IMR-90 (cell line): ENCODE data around the gene MILR1. TPM values are rescaled to one million over a fixed set of nuclear protein-coding genes. Genes with fewer than 3 reads are reported as not detected.

Experiments used
- ATAC-seq: fragments of 200-7000 bp; cut with Tn5 transposase; 2 replicates; pipeline ENCODE4 v1.9.1; 2020; ENCODE audit warnings: low read depth, mild to moderate bottlenecking, moderate library complexity
- BruUV-seq: library from RNA; stranded (reverse); fragments of 400-500 nt; replicated peaks from 2 replicates; lab custom pipeline; 2021; lab: Mats Ljungman, UMichigan
- CTCF ChIA-PET: fragments of 300-600 bp; formaldehyde crosslinking; extraction: SDS; loops from one replicate; lab custom pipeline; 2021; ENCODE audit warnings: antibody characterized with exemption; lab: Yijun Ruan, JAX
- POLR2A ChIA-PET: fragments of 300-600 bp; sonication (Branson Sonifier 250); formaldehyde crosslinking; loops from one replicate; lab custom pipeline; 2022; ENCODE audit warnings: antibody characterized with exemption; ENCODE audit not compliant: unreplicated experiment; lab: Charles Lee
- DNase-seq: peaks from one replicate; pipeline ENCODE4 v3.0.0; 2013
- H2AFZ ChIP-seq: replicated peaks from 2 replicates; pipeline ENCODE3; 2013; ENCODE audit warnings: low read length, mild to moderate bottlenecking; ENCODE audit not compliant: poor library complexity
- H2AK5ac ChIP-seq: 2 replicates; pipeline ENCODE4 v1.6.1; 2013; ENCODE audit warnings: low read depth, low read length, inconsistent platforms
- H2AK9ac ChIP-seq: replicated peaks from 2 replicates; pipeline ENCODE3; 2013; ENCODE audit warnings: mild to moderate bottlenecking, low read depth, low read length, moderate library complexity; ENCODE audit not compliant: poor library complexity
- H2BK120ac ChIP-seq: 2 replicates; pipeline ENCODE4 v1.6.1; 2013; ENCODE audit warnings: low read depth, low read length, inconsistent platforms
- H2BK15ac ChIP-seq: 3 replicates; pipeline ENCODE4 v1.6.1; 2013; ENCODE audit warnings: low read depth, low read length, inconsistent platforms
- H2BK20ac ChIP-seq: 2 replicates; pipeline ENCODE4 v1.6.1; 2013; ENCODE audit warnings: low read depth, mild to moderate bottlenecking, inconsistent platforms, low read length, moderate library complexity
- H2BK5ac ChIP-seq: 2 replicates; pipeline ENCODE4 v1.6.1; 2013; ENCODE audit warnings: mild to moderate bottlenecking, low read depth, low read length, inconsistent platforms; ENCODE audit not compliant: poor library complexity, severe bottlenecking
- H3K14ac ChIP-seq: replicated peaks from 2 replicates; pipeline ENCODE4 v1.6.1; 2013; ENCODE audit warnings: low read depth, low read length, inconsistent platforms
- H3K18ac ChIP-seq: 2 replicates; pipeline ENCODE4 v1.6.1; 2013; ENCODE audit warnings: low read depth, low read length, control low read depth
- H3K23ac ChIP-seq: 2 replicates; pipeline ENCODE4 v1.6.1; 2013; ENCODE audit warnings: low read depth, low read length, inconsistent platforms
- H3K27ac ChIP-seq: 2 replicates; pipeline ENCODE4 v1.5.1; 2013; ENCODE audit warnings: mild to moderate bottlenecking, control low read depth, low read length; ENCODE audit not compliant: insufficient read depth
- H3K27me3 ChIP-seq: 2 replicates; pipeline ENCODE4 v1.6.1; 2013; ENCODE audit warnings: low read length; ENCODE audit not compliant: control insufficient read depth, insufficient read depth
- H3K36me3 ChIP-seq: 2 replicates; pipeline ENCODE4 v1.6.1; 2013; ENCODE audit warnings: low read length, mixed read lengths; ENCODE audit not compliant: control insufficient read depth, insufficient read depth
- H3K4ac ChIP-seq: 2 replicates; pipeline ENCODE4 v1.6.1; 2013; ENCODE audit warnings: low read depth, low read length, inconsistent platforms
- H3K4me1 ChIP-seq: 2 replicates; pipeline ENCODE4 v1.6.1; 2013; ENCODE audit warnings: low read length, mixed read lengths; ENCODE audit not compliant: control insufficient read depth, insufficient read depth
- H3K4me2 ChIP-seq: 2 replicates; pipeline ENCODE4 v1.6.1; 2013; ENCODE audit warnings: low read depth, mild to moderate bottlenecking, control low read depth, low read length, moderate library complexity
- H3K4me3 ChIP-seq: 2 replicates; pipeline ENCODE4 v1.5.1; 2013; ENCODE audit warnings: low read depth, mild to moderate bottlenecking, control low read depth, low read length, moderate library complexity; ENCODE audit not compliant: insufficient read depth
- H3K56ac ChIP-seq: 2 replicates; pipeline ENCODE4 v1.6.1; 2013; ENCODE audit warnings: low read length, inconsistent platforms; ENCODE audit not compliant: insufficient read depth; ENCODE audit errors: extremely low read depth
- H3K79me1 ChIP-seq, 2 experiments: 2 replicates each; pipeline ENCODE4 v1.6.1; 2013; ENCODE audit warnings: low read length in 2 of 2, inconsistent platforms in 1 of 2, low read depth in 1 of 2
- H3K9ac ChIP-seq: 2 replicates; pipeline ENCODE4 v1.6.1; 2013; ENCODE audit warnings: low read depth, low read length, control low read depth
- H3K9me1 ChIP-seq: 2 replicates; pipeline ENCODE4 v1.6.1; 2013; ENCODE audit warnings: low read length, inconsistent platforms; ENCODE audit not compliant: insufficient read depth
- H3K9me3 ChIP-seq: 2 replicates; pipeline ENCODE4 v1.6.1; 2013; ENCODE audit warnings: low read length; ENCODE audit not compliant: control insufficient read depth, insufficient read depth
- H4K20me1 ChIP-seq: 2 replicates; pipeline ENCODE4 v1.6.1; 2013; ENCODE audit warnings: low read length, inconsistent platforms; ENCODE audit not compliant: insufficient read depth
- H4K5ac ChIP-seq: 2 replicates; pipeline ENCODE4 v1.6.1; 2013; ENCODE audit warnings: mild to moderate bottlenecking, low read depth, low read length, control low read depth
- H4K8ac ChIP-seq, 2 experiments: 2 replicates each; pipeline ENCODE4 v1.6.1; 2013; ENCODE audit warnings: low read depth in 2 of 2, low read length in 2 of 2, control low read depth in 1 of 2, inconsistent platforms in 1 of 2
- H4K91ac ChIP-seq: 2 replicates; pipeline ENCODE4 v1.6.1; 2013; ENCODE audit warnings: low read depth, low read length, inconsistent platforms; ENCODE audit not compliant: insufficient read depth
- CEBPB ChIP-seq: IDR thresholded peaks from 2 replicates; pipeline ENCODE4 v1.6.1; 2012; ENCODE audit warnings: low read depth, low read length, improper control_type of control experiment
- CTCF ChIP-seq: conservative IDR thresholded peaks from 2 replicates; pipeline ENCODE4 v1.5.1; 2012; ENCODE audit warnings: mild to moderate bottlenecking, low read depth, low read length, improper control_type of control experiment
- ELK1 ChIP-seq: fragments of 150-350 bp; IDR thresholded peaks from 2 replicates; pipeline ENCODE4 v1.6.1; 2016; ENCODE audit warnings: low read depth, mild to moderate bottlenecking, low read length, moderate library complexity, borderline replicate concordance
- FOS ChIP-seq: fragments of 150-350 bp; IDR thresholded peaks from 2 replicates; pipeline ENCODE4 v1.6.1; 2016; ENCODE audit warnings: low read depth, low read length
- MAFK ChIP-seq: IDR thresholded peaks from 2 replicates; pipeline ENCODE4 v1.6.1; 2012; ENCODE audit warnings: low read depth, low read length, improper control_type of control experiment
- MAZ ChIP-seq: IDR thresholded peaks from 2 replicates; pipeline ENCODE4 v1.6.1; 2012; ENCODE audit warnings: low read depth, mild to moderate bottlenecking, low read length, improper control_type of control experiment, moderate library complexity, borderline replicate concordance
- MXI1 ChIP-seq: IDR thresholded peaks from 2 replicates; pipeline ENCODE4 v1.6.1; 2012; ENCODE audit warnings: low read depth, mild to moderate bottlenecking, low read length, moderate library complexity, borderline replicate concordance
- NFE2L2 ChIP-seq: fragments of 150-350 bp; IDR thresholded peaks from 2 replicates; pipeline ENCODE4 v1.6.1; 2016; ENCODE audit warnings: low read depth, mild to moderate bottlenecking, low read length
- POLR2A ChIP-seq: IDR thresholded peaks from 2 replicates; pipeline ENCODE4 v1.6.1; 2012; ENCODE audit warnings: mild to moderate bottlenecking, low read depth, low read length
- RAD21 ChIP-seq: IDR thresholded peaks from 2 replicates; pipeline ENCODE4 v1.6.1; 2012; ENCODE audit warnings: low read length, improper control_type of control experiment
- RCOR1 ChIP-seq: IDR thresholded peaks from 2 replicates; pipeline ENCODE4 v1.6.1; 2012; ENCODE audit warnings: mild to moderate bottlenecking, low read length, improper control_type of control experiment; ENCODE audit not compliant: insufficient replicate concordance
- RFX5 ChIP-seq: IDR thresholded peaks from 2 replicates; pipeline ENCODE4 v1.8.0; 2012; ENCODE audit warnings: low read depth, mild to moderate bottlenecking, low read length, moderate library complexity
- SMC3 ChIP-seq: fragments of 150-350 bp; IDR thresholded peaks from 2 replicates; pipeline ENCODE4 v1.6.1; 2016; ENCODE audit warnings: low read depth, mild to moderate bottlenecking, antibody characterized with exemption, low read length, moderate library complexity
- USF2 ChIP-seq: fragments of 150-350 bp; IDR thresholded peaks from 2 replicates; pipeline ENCODE4 v1.6.1; 2017; ENCODE audit warnings: mild to moderate bottlenecking, antibody characterized with exemption, low read length, low read depth
- WGBS, 2 experiments: methylation state at CpG; one replicate each; pipeline versions ENCODE4 v1.1.5 to v1.1.7; 2013; ENCODE audit warnings: missing lambda C conversion rate in 2 of 2; ENCODE audit not compliant: insufficient read length in 1 of 2; ENCODE audit errors: extremely low coverage in 2 of 2; 5-methylcytosine and 5-hydroxymethylcytosine counted together
- dilution Hi-C: fragments of 300-500 bp; cut with HindIII; formaldehyde crosslinking; loops from one replicate; pipeline ENCODE4 v1.14.3; 2018; ENCODE audit warnings: low sequenced_read_pairs; ENCODE audit not compliant: unreplicated experiment
- in situ Hi-C: fragments of 300-500 bp; cut with MboI; formaldehyde crosslinking; loops from 3 replicates; pipeline ENCODE4 v1.14.3; 2019; ENCODE audit warnings: low sequenced_read_pairs, inconsistent platforms, mixed read lengths
- intact Hi-C: fragments of 100-400 bp; cut with micrococcal nuclease; formaldehyde crosslinking; loops from 2 replicates; pipeline ENCODE4 v1.10.0; 2022
- polyA plus RNA-seq, 3 experiments: library from polyadenylated mRNA; depleted of rRNA; stranded (reverse); fragments of >200 nt; gene quantifications; 2 replicates each; pipeline ENCODE4 v1.2.3, GENCODE V29; 2012; ENCODE audit warnings: low replicate concordance in 1 of 3
- total RNA-seq: library from RNA; depleted of rRNA; stranded (reverse); fragments of >200 nt; gene quantifications from 2 replicates; pipeline ENCODE4 v1.2.3, GENCODE V29; 2012

MILR1 gene
- total and polyA plus RNA-seq, 2 of the 4 experiments (the other 2 are of a cell fraction): 0.36 to 0.44 TPM

GRCh38 chr17:64499805-64500486, 51.0 kb downstream of the MILR1 start:
- Histone ChIP-seq H3K18ac (no peak overlapping the region), H2BK20ac (no peak overlapping the region), H2BK120ac (no peak overlapping the region), H3K23ac (no peak overlapping the region; the same call in 1 of the 2 replicates), H3K36me3 (peaks cover 49% of the 10 kb centered on the region), H3K79me1 (peaks cover 27 to 57% of the 10 kb centered on the region in 2 experiments), H3K9ac (no peak overlapping the region), H3K4me1 (peaks cover 2% of the 10 kb centered on the region; the same call in 1 of the 2 replicates), H3K4me3 (no peak overlapping the region), H2BK5ac (no peak overlapping the region), H2AFZ (no peak overlapping the region), H2AK5ac (no peak overlapping the region), H3K4ac (no peak overlapping the region), H3K56ac (no peak overlapping the region), H4K5ac (no peak overlapping the region), H2BK15ac (no peak overlapping the region), H3K4me2 (no peak overlapping the region), H3K9me3 (no peaks in the 10 kb centered on the region), H3K14ac (no peak overlapping the region), H3K27ac (no peak overlapping the region), H4K8ac (no peak overlapping the region), H3K9me1 (peaks cover 3% of the 10 kb centered on the region; the same call in 1 of the 2 replicates), H4K91ac (no peak overlapping the region), H3K27me3 (no peaks in the 10 kb centered on the region), H4K20me1 (peaks cover 72% of the 10 kb centered on the region), H2AK9ac (no peak overlapping the region)
- BruUV-seq: TSS peak; percentile 42
- TF ChIP-seq MAFK (no peak), NFE2L2 (no peak), MAZ (no peak), RFX5 (no peak), CTCF (no peak), POLR2A (no peak), USF2 (no peak), ELK1 (no peak), SMC3 (no peak), CEBPB (no peak), RCOR1 (no peak), MXI1 (no peak), RAD21 (no peak), FOS (no peak)
- CTCF ChIA-PET: no interaction called here
- in situ Hi-C loops: no loop called here
- intact Hi-C loops: no loop called here
- DNase-seq: peak; percentile 60
- POLR2A ChIA-PET: interaction anchor here (0.5 kb wide), 1 partner anchor 74 kb away, joined by 4 read pairs; no protein-coding TSS in a partner anchor
- WGBS, 2 experiments: 33% methylated on average over 1 of the region's 6 CpGs; no CpG with 5 or more reads in 1 of the 2 experiments
- dilution Hi-C loops: no loop called here
- ATAC-seq: no peak
